Measurements from ENCODE around the gene LGALS1. TPM values are rescaled to one million over a fixed set of nuclear protein-coding genes. Genes with fewer than 3 reads are reported as not detected.

Gene LGALS1
- total and polyA plus RNA-seq, 9 of the 15 experiments (the other 6 are each of a cell fraction or from before 2014, with no cell fraction given) = 160 to 800 (median 330) TPM

DNA sequence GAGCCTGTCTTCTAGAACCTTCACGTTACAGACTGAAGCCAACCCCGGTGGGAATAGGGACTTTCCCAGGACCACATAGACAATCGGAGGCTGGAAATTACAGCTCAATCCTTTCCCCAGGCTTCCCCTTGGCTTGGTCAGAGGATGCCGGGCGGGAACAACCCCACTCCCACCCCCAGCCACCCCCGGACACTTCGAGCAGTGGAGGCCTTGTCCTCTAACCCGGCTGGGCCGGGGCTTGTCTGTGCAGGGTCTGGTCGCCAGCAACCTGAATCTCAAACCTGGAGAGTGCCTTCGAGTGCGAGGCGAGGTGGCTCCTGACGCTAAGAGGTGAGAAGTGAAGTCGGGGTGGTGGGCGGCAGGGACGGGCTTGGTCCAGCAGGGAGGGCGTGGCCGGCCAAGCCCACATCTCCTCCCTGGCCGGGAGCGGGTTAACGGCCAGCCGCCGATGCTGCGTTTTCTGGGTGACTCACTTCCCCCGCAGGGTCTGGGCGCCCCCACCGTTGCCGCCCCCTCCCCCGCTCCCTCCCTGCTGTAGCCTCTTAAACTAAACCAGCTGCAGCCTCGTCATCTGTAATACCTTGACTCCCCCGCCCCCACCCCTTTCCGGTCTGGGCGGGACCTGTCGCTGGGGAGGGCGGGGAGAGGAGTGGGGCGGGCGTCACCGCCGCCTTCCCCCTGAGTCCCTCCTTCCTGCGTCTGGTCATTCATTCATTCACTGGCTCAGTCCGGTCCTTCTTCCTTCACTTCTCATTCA, 1.5 kb downstream of the LGALS1 start:
- Histone ChIP-seq H3K9ac (ENCODE audit: insufficient read depth in 1 of 2, low read depth in 2 of 2, low read length in 2 of 2) (peak overlapping the region; percentile 71 to 84), H3K27me3 (ENCODE audit: control insufficient read depth in 2 of 2, insufficient read depth in 2 of 2, low read length in 2 of 2) (no peaks in the 10 kb centered on the region), H4K20me1 (replicated peaks; ENCODE audit: control insufficient read depth, insufficient read depth, low read length) (no peaks in the 10 kb centered on the region), H3K9me1 (ENCODE audit: control insufficient read depth, insufficient read depth, low read length) (no peaks in the 10 kb centered on the region), H3K4me1 (replicated peaks in 1 of 2; ENCODE audit: control insufficient read depth in 2 of 2, insufficient read depth in 2 of 2, low read length in 2 of 2) (peaks cover 9 to 70% of the 10 kb centered on the region in 2 experiments; a peak in 4 of 5 replicates), H3K79me2 (ENCODE audit: control insufficient read depth, insufficient read depth, low read length) (peaks cover 23% of the 10 kb centered on the region), H3K4me3 (peak overlapping the region; percentile 52), H3K27ac (ENCODE audit: extremely low read depth, low read depth, low read length) (peak overlapping the region; percentile 85), H3K9me3 (replicated peaks; ENCODE audit: control insufficient read depth, insufficient read depth, low read depth, low read length) (no peaks in the 10 kb centered on the region), H3K36me3 (ENCODE audit: control insufficient read depth, insufficient read depth, low read length) (peaks cover 5% of the 10 kb centered on the region; the same call in 1 of the 3 replicates), H3K4me2 (ENCODE audit: insufficient read depth, low read length) (peak overlapping the region; percentile 86), H2AFZ (ENCODE audit: low read depth, low read length) (peak overlapping the region; percentile 81)
- CTCF ChIA-PET (ENCODE audit: low intra/inter-chr PET ratio) = no interaction called here
- in situ Hi-C loops (cut with MboI) (no loop called here), intact Hi-C loops (cut with micrococcal nuclease) (no loop called here)
- ATAC-seq (peak; percentile 72), FAIRE-seq (peak; percentile 89), DNase-seq (ENCODE audit: extremely low read depth in 1 of 4, low spot score in 3 of 4) (peak; percentile 69 to 95 (median 78))
- 0% methylated on average over 9 of the region's 42 CpGs for WGBS (ENCODE audit: insufficient coverage, low coverage, missing lambda C conversion rate)
- POLR2A ChIA-PET = interaction anchor here (1.0 kb wide), 2 partner anchors 10 to 35 kb away, joined by 3 read pairs; no protein-coding TSS in a partner anchor
- BruUV-seq (replicated peaks) = no TSS peak
- TF ChIP-seq TEAD4 (IDR thresholded peaks at IDR 0.05; ENCODE audit: low read length) (no peak), TEAD4 (CRISPR knock-in tag; IDR thresholded peaks at IDR 0.05; ENCODE audit: borderline replicate concordance) (no peak), TAF1 (IDR thresholded peaks at IDR 0.05; ENCODE audit: control insufficient read depth, extremely low read depth, insufficient read depth, low read length, severe bottlenecking) (peak; percentile 33), KAT8 (IDR thresholded peaks at IDR 0.05; ENCODE audit: low read depth) (no peak), CEBPB (tag; IDR thresholded peaks at IDR 0.05) (no peak), ZNF445 (CRISPR knock-in tag; IDR thresholded peaks at IDR 0.05; ENCODE audit: low read depth) (no peak), CREB1 (IDR thresholded peaks at IDR 0.05) (peak; percentile 44; the same call in 1 of the 2 replicates), CREB1 (CRISPR knock-in tag; IDR thresholded peaks at IDR 0.05) (peak; percentile 68; the same call in 1 of the 2 replicates), ZBTB7A (IDR thresholded peaks at IDR 0.05; ENCODE audit: borderline replicate concordance, control insufficient read depth, low read depth, low read length) (peak; percentile 99), ZNF24 (IDR thresholded peaks at IDR 0.05) (peak; percentile 99), ETV5 (CRISPR knock-in tag; IDR thresholded peaks at IDR 0.05; ENCODE audit: low read depth) (peak; percentile 92), ATF1 (CRISPR knock-in tag; IDR thresholded peaks at IDR 0.05) (no peak), ATF1 (tag; IDR thresholded peaks at IDR 0.05) (peak; percentile 65), CTBP1 (IDR thresholded peaks at IDR 0.05; ENCODE audit: borderline replicate concordance) (peak; percentile 47; the same call in 1 of the 2 replicates), CXXC5 (CRISPR knock-in tag; IDR thresholded peaks at IDR 0.05) (peak; percentile 73), SMARCC2 (IDR thresholded peaks at IDR 0.05; ENCODE audit: low read depth) (no peak)
- TF ChIP-seq, protein P1, sequence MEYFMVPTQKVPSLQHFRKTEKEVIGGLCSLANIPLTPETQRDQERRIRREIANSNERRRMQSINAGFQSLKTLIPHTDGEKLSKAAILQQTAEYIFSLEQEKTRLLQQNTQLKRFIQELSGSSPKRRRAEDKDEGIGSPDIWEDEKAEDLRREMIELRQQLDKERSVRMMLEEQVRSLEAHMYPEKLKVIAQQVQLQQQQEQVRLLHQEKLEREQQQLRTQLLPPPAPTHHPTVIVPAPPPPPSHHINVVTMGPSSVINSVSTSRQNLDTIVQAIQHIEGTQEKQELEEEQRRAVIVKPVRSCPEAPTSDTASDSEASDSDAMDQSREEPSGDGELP (CRISPR knock-in tag; IDR thresholded peaks at IDR 0.05; ENCODE audit: borderline replicate concordance) = peak; percentile 98
- TF ChIP-seq, protein P2, sequence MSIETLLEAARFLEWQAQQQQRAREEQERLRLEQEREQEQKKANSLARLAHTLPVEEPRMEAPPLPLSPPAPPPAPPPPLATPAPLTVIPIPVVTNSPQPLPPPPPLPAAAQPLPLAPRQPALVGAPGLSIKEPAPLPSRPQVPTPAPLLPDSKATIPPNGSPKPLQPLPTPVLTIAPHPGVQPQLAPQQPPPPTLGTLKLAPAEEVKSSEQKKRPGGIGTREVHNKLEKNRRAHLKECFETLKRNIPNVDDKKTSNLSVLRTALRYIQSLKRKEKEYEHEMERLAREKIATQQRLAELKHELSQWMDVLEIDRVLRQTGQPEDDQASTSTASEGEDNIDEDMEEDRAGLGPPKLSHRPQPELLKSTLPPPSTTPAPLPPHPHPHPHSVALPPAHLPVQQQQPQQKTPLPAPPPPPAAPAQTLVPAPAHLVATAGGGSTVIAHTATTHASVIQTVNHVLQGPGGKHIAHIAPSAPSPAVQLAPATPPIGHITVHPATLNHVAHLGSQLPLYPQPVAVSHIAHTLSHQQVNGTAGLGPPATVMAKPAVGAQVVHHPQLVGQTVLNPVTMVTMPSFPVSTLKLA (conservative IDR thresholded peaks at IDR 0.05) = peak; percentile 17 to 69; a peak in 3 of 4 replicates
- TF ChIP-seq, protein P3, sequence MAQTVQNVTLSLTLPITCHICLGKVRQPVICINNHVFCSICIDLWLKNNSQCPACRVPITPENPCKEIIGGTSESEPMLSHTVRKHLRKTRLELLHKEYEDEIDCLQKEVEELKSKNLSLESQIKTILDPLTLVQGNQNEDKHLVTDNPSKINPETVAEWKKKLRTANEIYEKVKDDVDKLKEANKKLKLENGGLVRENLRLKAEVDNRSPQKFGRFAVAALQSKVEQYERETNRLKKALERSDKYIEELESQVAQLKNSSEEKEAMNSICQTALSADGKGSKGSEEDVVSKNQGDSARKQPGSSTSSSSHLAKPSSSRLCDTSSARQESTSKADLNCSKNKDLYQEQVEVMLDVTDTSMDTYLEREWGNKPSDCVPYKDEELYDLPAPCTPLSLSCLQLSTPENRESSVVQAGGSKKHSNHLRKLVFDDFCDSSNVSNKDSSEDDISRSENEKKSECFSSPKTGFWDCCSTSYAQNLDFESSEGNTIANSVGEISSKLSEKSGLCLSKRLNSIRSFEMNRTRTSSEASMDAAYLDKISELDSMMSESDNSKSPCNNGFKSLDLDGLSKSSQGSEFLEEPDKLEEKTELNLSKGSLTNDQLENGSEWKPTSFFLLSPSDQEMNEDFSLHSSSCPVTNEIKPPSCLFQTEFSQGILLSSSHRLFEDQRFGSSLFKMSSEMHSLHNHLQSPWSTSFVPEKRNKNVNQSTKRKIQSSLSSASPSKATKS (CRISPR knock-in tag; IDR thresholded peaks at IDR 0.05) = no peak

Measured in K562 (cell line).